Activated CD8-positive, alpha-beta memory T cell treated with anti-CD3 and anti-CD28 coated beads for 1 hour (primary cell): ENCODE results near the gene SIAH1.
"Not testable (repeated sequence)": the region's sequence is repeated elsewhere in the genome, so short reads cannot be mapped to it uniquely, and the experiment has no call there.

Source experiments
- DNase-seq, 2 donors: peaks; one replicate each; pipeline ENCODE4 v3.0.0-alpha.2; 2020; ENCODE audit warnings: low read depth in 1 of 2; ENCODE audit errors: extremely low read depth in 1 of 2

Gene SIAH1

GRCh38 chr16:48335961-48336360 is 49.3 kb downstream of the SIAH1 start:
- DNase-seq: no peak

DNA sequence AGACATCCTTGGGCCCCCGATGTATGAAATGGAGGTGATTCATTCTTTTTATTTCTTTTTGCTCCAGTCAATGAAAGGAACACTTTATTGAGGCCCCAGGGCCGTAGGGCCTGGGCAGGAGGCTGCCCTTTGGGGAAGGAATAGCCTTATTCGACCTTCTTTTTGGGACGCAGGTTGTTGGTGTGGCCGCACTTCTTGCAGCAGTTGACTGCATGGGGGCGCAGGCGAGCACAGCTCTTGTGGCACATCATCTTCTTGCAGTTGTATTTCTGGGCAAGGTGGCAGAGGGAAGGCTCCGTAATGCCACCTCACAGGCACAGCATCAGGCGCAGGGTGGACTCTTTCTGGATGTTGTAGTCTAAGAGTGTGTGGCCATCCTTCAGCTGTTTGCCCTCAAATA is 50.9 kb downstream of the SIAH1 start:
- DNase-seq: no peak

DNA sequence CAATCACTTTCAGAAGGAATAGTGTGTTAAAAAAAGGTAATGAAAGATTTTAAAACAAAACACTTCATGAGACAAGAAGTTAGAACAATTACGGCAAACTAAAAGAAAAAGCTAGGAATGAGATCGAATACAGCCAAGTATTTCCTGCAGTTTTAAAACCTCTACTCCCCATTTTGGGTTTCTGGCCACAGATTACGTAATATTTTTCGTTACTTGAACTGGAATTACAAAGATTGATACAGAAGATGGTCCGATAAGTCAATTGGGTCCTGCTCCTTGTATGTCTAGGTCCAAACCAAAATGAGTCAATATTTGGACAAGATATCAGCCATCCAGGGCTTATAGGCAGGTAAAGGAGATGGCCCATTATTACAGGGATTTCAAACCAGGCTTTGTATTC is 52.2 kb downstream of the SIAH1 start:
- no peak for DNase-seq

- no peak for DNase-seq
Measured at GRCh38 chr16:48330841-48331192, 54.4 kb downstream of the SIAH1 start.

DNA sequence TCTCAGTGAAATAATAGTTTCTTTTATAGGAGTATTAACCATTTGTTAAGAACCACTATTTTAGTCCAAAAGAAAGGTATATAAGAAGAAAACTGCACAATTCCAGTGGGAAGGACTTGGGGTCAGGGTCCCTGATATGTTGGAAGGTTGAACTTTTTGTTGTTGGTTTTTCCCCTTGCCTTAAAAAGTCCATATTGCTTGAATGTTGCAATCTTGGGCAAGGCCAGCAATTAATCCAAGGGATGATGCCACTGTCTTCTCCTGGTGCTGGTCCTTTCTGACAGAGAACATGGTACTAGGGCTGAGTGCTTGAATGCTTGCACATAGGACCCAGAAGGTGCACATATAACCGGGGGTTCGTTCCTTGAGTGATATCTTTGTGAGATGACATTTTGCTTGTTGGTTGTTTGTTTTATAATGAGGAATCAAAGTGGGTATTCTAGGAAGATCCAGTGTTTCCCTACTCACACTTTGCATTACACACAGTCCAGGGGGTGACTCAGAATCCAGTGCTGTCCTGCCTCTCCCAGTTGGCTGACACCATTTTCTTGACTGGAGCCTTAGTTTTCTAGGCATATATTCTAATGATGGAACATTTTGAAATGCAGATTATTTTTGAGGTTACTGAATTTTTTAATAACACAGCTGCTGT is 54.9 kb downstream of the SIAH1 start:
- no peak for DNase-seq

DNA sequence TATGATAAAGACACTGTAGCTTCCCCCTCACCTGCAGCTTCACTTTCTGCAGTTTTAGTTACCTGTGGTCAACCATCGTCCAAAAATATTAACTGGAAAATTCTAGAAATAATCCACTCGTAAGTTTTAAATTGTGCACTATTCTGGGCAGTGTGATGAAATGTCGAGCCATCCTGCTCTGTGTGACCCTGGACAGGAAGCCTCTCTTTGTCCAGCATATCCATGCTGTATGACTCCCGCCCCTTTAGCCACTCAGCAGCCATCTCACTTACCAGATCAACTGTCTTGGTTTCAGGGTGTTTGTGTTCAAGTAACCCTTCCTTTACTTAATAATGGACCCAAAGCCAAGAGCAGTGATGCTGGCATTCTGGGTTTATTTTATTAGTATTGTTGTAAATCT is 56.1 kb downstream of the SIAH1 start:
- no peak for DNase-seq

DNA sequence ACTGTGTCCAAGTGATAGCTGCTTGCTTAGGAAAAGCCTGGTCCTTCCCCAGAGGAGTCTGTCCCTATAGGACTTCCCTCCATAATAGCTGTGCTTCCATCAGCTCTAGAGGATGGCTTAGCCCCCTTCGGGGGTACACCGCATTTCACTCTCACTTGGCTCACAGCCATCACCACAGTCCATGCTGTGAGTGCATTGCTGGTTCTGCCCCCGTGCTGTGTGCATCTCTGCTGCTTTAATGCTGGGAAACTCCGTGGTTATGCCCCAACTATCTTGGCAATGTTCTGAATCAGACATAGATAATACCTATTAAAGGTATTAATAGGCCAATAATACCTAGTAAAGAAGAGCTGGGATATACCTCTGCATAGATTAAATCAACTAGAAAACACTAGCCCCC is 58.3 kb downstream of the SIAH1 start:
- no peak for DNase-seq

GRCh38 chr16:48323783-48324775 is 61.1 kb downstream of the SIAH1 start:
- DNase-seq: no peak

DNA sequence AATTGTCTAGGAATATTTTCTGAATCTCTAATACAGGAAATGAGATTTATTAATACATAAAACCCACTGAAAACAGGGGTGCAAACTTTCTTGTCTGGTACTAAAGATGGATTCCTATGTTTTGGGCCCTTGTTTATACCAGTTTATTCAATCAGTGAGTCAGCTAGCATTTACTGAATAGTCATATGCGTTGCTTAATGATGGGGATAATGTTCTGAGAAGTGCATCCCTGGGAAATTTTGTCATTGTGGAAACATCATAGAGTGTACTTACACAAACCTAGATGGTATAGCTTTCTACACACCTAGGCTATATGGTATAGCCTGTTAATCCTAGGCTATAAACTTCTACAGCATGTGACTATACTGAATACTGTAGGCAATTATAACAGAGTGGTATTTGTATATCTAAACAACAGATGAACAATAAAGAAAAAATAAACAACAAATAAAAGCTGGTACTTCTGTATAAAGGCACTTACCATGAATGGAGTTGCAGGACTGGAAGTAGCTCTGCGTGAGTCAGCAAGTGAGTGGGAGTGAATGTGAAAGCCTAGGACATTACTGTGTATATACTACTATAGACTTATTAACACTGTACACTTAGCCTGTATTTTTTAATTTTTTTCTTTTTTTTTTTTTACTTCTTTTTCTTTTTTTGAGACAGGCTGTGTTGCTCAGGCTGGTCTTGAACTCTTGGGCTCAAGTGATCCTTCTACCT is 63.7 kb downstream of the SIAH1 start:
- DNase-seq: no peak

DNA sequence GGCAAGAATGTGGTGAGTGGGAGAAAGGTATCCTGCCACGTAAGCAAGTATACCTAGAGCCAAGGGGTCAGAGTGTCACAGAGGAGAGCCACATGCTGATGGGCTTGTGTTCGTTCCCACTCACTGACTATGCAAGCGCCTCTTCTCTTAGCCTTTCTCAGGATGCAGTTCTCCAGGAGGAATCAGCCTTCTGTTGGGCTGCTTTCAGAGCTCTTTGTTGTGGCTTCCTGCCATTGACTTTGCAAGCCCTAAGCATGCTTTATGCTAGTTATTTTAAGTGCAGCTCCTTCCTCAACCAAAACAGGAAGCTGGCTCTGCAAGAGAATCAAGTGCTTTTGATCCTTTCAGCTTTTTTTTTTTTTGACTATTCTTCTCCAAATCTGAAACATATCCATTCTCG is 66.6 kb downstream of the SIAH1 start:
- DNase-seq: no peak

DNA sequence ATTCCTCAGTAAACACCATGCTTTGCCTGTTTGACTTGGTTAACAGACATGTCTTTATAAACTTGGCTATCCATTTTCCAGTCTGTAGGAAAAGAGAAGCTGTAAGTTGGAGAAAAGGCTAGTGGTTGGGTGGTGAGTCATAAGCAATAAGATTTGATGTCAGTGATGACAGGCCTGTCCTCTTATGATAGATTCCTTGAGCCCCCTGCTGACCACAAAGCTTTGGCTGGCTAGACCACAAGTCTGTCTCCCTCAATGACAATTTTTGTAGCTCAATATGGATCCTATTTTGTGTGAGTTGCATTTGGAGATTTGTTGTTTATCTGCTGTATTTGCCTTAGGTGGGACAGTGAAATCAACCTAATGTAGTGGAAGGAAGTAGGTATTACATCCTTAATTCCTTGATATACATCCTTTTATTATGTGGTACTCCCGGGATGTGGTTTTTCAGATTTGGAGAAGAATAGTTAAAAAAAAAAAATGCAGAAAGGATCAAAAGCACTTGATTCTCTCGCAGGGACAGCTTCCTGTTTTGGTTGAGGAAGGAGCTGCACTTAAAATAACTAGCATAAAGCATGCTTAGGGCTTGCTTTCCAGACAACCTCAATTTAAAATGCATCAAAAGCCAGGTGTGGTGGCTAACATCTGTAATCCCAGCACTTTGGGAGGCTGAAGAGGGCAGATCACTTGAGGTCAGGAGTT is 67.4 kb downstream of the SIAH1 start:
- DNase-seq: no peak

GRCh38 chr16:48317026-48317425 is 68.2 kb downstream of the SIAH1 start:
- DNase-seq: no peak

DNA sequence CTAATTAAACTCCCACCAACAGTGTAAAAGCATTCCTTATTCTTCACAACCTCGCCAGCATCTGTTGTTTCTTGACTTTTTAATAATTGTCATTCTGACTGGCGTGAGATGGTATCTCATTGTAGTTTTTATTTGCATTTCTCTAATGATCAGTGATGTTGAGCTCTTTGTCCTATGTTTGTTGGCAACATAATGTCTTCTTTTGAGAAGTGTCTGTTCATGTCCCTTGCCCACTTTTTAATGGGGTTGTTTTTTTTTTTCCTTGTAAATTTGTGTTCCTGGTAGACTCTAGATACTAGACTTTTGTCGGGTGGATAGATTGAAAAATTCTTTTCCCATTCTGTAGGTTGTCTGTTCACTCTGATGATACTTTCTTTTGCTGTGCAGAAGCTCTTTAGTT is 71.3 kb downstream of the SIAH1 start:
- not testable (repeated sequence) for DNase-seq

GRCh38 chr16:48310908-48311641 is 74.1 kb downstream of the SIAH1 start:
- no peak for DNase-seq
